GM19351 (cell line): ENCODE measurements around the gene AMHR2.
"Not testable (repeated sequence)": the region's sequence is repeated elsewhere in the genome, so short reads cannot be mapped to it uniquely, and the experiment has no call there.

ENCODE experiments used
- ATAC-seq: cut with Tn5 transposase; IDR thresholded peaks from one replicate; pipeline ENCODE4 v1.9.1; 2021; ENCODE audit warnings: mild to moderate bottlenecking, moderate library complexity; ENCODE audit not compliant: unreplicated experiment

AMHR2 gene

DNA sequence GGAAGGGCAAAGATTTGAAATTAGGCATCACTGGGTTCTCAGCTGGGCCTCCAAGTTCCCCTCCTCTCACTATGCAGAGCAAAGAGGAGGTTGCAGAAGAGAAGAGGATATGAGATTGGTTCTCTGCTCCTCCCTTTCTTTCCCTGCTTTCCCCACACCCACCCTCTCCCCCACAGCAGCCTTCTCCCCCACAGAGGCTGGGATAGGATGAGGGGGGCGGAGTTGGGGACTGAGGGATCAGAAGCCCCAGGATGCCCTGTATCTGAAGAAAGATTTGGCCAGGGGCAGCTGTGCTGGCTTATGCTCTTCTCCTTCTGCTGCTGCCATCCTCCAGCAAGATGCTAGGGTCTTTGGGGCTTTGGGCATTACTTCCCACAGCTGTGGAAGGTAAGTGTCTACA is at the start of gene AMHR2:
Gene AMHR2, plus strand, starts transcription at position 259 of the 400 bp plus-strand sequence. Its CDS starts 80 bp downstream, at position 339.
- no peak for ATAC-seq

DNA sequence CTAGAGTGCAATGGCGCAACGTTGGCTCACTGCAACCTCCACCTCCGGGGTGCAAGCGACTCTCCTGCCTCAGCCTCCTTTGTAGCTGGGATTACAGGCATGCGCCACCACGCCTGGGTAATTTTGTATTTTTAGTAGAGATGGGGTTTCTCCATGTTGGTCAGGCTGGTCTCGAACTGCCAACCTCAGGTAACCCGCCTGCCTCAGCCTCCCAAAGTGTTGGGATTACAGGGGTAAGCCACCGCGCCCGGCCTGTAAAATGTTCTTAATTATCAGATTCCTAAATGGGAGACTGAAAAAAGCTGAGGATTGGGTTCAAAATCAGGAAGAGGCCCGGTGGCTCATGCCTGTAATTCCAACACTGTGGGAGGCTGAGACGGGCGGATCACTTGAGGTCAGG is 49.4 kb upstream of the AMHR2 start:
- not testable (repeated sequence) for ATAC-seq

DNA sequence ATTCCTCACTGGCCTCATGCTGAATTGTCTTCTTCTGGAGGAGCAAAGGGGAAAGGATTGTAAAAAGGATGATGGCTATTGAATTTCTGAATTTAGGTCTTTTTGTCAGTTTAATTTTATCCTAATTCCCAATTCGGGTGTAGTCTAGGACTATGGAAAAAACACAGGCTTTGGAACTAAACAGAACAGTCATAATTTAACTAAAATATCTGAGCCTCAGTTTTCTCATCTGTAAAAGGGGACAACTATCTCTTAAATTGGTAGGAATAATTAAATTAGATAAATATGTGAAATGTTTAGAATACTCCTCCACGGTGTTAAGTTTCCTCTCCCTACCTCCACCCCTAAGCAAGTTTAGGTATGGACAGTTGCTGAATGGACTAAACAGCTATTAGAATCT is 46.9 kb upstream of the AMHR2 start:
- ATAC-seq = no peak

DNA sequence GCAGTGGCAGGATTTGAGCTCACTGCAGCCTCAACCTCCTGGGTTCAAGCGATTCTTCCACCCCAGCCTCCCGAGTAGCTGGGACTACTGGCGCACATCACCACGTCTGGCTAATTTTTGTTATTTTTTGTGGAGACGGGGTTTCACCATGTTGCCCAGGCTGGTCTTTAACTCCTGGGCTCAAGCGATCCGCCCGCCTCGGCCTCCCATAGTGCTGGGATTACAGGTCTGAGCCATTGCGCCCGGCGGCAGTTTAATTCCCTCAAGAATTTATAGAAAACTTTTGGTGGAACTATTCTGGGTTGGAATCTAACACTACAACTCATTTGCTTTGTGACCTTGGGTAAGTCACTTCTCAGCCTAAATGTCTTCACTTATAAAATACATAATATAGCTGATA is 45.4 kb upstream of the AMHR2 start:
- ATAC-seq = no peak

DNA sequence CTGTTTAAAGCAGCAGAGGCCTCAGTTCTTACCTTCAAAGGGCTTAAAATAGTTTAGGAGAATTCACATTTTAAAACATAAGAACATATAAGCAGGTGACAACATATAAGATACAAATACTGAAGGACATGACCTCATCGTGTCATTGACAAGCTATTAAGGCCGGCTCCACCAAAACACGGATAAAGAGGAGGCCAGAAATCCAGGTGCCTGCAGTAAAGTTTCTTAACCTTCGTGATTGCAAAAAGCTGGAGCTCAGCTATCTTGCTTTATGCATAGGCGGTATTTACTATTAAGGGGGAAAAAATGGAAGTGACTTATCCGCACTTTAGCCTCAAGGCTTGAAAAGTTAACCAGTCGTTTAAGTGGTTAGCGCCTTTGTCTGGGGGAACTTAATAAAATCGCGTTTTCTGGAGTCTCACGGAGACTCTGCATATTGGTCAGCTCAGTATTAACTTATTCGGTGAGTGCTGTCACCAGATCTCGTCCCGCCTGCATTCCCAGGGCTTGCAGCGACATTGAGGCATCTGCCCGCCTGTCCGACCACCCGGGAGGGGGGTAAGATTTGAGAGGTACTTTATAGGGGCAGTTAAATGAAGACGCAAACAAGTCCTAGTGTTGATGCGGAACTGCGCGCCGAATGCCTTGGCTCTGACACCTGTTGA is 44.8 kb upstream of the AMHR2 start:
- no peak for ATAC-seq

DNA sequence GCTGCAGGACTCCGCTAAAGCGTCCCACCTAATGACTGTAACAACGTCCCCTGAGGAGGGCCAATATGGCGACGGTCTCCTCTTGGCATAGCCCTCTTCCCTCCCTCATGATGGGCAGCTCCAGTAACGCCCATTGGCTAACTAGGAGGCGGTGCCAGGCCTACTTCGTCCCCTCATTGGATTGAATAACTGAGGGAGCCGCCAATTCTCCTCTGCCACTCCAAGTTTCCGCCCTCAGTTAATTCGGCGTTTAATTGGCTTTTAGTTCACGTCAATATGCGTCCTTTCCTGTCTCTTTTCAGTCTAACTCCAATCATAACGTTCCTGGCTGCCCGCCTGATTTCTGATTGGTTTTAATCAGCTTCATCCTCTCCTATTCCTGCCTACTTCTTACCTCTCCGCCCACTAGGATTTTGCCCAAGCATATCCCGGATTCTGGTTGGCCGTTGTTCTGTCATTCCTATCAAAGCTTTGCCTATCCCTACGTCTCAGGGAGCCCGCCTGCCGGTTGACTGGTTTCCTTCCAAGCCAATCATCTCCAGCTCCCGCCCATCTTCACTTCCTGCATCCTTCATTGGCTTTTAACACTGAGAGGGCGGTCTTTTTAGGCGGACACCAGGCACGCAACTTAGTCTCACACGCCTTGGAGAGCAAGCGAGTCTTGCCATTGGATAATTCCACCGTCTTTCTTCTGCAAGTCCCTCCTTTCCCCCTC is 44.1 kb upstream of the AMHR2 start:
- ATAC-seq = peak; percentile 67

DNA sequence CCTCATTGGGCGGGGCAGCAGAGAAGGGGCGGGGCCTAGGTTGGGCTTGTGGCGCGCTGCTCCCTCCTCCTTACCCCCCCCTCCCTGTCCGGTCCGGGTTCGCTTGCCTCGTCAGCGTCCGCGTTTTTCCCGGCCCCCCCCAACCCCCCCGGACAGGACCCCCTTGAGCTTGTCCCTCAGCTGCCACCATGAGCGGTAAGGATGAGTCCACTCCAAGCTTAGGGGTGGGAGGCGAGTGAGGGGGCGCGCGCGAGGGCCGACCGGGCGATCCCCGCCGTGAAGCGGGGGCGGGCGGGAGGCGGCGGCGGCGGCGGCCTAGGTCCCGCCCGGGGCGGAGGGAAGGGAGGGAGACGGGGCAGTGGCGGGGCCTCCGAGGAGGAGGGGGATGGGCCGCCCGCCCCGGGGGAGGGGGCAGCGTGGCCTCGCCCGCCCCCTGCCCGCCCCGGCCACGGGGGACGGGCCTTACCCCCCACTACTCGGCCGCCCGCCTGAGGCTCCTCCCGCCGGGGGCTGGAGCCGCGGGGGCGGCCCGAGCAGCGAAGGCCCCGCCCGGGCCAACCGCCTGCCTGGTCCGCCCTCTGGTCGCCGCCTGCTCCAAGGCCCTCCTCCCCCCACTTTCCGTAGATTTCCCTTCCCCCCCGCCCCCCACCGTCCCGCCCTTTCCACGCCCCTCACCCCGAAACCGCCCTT is 43.4 kb upstream of the AMHR2 start, which contains the start of gene SP1:
Gene SP1, plus strand, starts transcription at position 73 of the 690 bp plus-strand sequence. Its CDS starts 116 bp downstream, at position 189.
- peak; percentile 35 for ATAC-seq

DNA sequence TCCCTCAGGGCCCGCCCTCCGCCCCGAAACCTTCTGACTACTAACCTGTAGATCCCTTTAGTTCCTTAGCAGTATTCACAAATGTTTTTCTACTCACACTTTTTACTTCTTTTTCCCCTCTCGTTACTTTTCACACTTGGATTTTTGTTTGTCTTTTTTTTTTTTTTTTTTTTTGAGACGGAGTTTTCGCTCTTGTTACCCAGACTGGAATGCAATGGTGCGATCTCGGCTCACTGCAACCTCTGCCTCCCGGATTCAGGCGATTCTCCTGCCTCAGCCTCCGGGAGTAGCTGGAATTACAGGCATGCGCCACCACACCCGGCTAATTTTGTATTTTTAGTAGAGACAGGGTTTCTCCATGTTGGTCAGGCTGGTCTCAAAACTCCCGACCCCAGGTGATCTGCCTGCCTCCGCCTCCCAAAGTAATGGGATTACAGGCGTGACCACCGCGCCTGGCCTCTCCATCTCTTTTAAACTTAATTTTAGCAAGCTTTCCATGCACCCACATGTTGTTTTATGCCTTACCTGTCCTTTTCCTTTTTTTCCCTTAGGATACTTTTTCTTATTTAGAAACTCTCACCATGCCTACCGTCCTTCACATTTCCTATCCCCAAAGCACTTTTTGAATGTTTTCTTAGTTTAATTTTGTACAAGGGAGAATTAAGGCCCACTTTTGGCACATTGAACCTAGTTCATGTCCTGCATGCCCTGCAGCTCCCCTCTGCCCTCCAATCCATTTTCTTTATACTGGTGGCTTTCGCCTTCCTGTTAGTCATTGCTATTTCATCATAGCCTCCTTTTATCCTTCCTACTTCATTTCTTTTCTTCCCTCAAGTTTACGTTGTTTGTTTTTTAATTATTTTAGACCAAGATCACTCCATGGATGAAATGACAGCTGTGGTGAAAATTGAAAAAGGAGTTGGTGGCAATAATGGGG is 42.6 kb upstream of the AMHR2 start:
- no peak for ATAC-seq

DNA sequence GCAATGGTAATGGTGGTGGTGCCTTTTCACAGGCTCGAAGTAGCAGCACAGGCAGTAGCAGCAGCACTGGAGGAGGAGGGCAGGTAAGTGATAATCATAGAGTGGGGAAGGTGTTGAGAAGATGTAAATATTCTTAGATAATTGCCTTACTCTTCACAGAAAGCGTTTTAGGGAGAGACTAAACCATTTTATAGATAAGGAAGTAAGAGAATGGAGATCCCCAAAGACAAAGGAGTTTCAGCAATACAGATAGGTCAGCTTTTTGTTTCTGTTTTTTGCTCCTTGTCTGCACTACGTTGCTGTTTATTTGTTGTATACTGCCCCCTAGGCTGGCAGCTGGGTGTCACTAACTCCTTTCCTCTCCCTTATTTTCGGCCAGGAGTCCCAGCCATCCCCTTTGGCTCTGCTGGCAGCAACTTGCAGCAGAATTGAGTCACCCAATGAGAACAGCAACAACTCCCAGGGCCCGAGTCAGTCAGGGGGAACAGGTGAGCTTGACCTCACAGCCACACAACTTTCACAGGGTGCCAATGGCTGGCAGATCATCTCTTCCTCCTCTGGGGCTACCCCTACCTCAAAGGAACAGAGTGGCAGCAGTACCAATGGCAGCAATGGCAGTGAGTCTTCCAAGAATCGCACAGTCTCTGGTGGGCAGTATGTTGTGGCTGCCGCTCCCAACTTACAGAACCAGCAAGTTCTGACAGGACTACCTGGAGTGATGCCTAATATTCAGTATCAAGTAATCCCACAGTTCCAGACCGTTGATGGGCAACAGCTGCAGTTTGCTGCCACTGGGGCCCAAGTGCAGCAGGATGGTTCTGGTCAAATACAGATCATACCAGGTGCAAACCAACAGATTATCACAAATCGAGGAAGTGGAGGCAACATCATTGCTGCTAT is 41.7 kb upstream of the AMHR2 start:
- no peak for ATAC-seq

DNA sequence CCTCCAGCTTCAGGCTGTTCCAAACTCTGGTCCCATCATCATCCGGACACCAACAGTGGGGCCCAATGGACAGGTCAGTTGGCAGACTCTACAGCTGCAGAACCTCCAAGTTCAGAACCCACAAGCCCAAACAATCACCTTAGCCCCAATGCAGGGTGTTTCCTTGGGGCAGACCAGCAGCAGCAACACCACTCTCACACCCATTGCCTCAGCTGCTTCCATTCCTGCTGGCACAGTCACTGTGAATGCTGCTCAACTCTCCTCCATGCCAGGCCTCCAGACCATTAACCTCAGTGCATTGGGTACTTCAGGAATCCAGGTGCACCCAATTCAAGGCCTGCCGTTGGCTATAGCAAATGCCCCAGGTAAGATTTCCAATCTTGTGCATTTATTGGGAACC is 40.4 kb upstream of the AMHR2 start:
- no peak for ATAC-seq

DNA sequence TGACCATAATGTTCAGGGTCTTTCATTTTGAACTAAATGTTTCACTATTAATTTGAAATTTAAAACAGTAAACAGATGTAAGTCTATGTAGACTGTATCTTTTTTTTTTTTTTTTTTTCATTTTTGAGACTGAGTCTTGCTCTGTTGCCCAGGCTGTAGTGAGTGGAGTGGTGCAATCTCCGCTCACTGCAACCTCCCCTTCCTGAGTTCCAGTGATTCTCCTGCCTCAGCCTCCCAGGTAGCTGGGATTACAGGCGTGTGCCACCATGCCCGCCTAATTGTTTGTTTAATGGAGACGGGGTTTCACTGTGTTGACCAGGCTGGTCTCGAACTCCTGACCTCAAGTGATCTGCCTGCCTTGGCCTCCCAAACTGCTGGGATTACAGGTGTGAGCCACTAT is 37.3 kb upstream of the AMHR2 start:
- ATAC-seq = not testable (repeated sequence)

DNA sequence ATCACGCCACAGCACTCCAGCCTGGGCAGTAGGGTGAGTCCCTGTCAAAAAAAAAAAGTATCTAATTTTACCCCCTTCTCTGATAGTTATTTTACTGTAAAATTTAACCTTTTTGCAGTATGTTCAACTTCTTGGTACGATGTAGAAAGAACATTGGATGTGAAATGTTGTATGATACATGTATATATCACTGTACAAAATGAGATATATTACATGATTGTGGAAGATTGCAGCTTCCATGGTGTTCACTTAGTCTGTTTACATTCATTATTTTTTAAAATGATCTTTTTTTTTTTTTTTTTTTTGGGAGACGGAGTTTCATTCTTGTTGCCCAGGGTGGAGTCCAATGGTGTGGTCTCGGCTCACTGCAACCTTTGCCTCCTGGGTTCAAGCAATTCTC is 34.7 kb upstream of the AMHR2 start:
- no peak for ATAC-seq

DNA sequence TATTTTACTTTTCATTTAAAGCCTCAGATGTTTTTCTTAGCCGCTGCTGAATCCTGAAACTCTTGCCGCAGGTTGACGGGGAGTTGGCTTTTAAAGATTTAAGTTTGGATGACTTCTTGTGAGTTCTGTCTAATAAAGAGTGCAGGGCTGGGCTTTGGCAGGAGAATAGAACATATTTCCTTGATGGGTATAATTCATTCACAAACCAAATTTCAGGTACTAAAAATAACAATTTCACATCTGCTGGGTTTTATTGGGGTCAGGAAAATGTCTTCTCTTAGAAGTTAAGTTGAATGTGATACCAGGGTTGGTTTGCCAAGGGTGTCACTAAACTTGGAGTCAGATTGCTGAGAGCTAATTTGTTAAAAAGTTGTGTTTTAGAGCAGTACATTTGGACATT is 34.0 kb upstream of the AMHR2 start:
- ATAC-seq = no peak

DNA sequence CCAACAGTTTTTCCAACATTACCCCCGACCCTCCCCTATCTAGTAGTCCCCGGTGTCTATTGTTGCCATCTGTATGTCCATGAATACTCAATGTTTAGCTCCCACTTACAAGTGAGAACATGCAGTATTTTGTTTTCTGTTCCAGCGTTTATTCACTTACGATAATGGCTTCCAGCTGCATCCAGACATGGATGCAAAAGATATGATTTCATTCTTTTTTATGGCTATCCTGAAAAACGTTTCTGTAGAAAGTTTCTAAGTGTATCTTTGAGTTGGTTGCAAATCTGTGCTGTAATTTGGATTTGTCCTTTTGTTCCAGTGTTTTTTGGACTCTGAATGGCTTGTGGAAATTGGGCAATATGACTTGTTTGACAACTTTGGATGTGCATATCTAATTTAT is 31.9 kb upstream of the AMHR2 start:
- no peak for ATAC-seq

DNA sequence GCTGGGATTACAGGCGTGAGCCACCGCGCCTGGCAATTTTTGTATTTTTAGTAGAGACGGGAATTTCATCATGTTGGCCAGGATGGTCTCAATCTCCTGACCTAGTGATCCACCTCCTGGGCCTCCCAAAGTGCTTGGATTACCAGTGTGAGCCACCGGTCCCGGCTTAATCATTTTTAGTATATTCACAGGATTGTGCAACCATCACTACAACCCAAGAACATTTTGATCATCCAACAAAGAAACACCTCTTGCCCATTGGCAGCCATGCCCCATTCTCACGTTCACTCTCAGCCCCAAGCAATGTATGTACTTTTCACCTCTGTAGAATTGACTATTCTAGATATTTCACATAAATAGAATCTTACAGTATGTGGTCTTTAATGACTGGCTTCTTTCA is 23.8 kb upstream of the AMHR2 start:
- ATAC-seq = no peak

DNA sequence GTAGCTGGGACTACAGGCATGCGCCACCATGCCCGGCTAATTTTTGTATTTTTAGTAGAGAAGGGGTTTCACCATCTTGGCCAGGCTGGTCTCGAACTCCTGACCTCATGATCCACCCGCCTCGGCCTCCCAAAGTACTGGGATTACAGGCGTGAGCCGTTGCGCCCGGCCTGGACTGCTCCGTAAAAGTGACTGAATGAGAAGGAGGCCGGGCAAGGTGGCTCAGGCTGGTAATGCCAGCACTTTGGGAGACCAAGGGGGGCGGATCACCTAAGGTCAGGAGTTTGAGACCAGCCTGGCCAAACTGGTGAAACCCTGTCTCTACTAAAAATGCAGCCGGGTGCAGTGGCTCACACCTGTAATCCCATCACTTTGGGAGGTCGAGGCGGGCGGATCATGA is 21.3 kb upstream of the AMHR2 start:
- not testable (repeated sequence) for ATAC-seq

DNA sequence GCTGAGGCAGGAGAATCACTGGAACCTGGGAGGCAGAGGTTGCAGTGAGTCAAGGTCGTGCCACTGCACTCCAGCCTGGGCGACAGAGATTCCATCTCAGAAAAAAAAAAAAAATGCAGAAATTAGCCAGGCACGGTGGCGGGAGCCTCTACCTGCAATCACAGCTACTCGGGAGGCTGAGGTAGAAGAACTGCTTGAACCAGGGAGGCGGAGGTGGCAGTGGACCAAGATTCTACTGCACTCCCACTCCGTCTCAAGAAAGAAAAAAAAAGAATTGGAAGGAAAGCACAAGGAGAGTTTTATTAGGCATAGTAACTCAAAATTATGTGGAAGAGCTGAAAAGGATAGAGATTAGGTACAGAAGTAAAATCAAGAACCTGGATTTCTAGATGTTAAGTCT is 20.8 kb upstream of the AMHR2 start:
- ATAC-seq = no peak

DNA sequence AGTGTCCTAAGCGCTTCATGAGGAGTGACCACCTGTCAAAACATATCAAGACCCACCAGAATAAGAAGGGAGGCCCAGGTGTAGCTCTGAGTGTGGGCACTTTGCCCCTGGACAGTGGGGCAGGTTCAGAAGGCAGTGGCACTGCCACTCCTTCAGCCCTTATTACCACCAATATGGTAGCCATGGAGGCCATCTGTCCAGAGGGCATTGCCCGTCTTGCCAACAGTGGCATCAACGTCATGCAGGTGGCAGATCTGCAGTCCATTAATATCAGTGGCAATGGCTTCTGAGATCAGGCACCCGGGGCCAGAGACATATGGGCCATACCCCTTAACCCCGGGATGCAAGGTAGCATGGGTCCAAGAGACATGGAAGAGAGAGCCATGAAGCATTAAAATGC is 12.7 kb upstream of the AMHR2 start:
- no peak for ATAC-seq

DNA sequence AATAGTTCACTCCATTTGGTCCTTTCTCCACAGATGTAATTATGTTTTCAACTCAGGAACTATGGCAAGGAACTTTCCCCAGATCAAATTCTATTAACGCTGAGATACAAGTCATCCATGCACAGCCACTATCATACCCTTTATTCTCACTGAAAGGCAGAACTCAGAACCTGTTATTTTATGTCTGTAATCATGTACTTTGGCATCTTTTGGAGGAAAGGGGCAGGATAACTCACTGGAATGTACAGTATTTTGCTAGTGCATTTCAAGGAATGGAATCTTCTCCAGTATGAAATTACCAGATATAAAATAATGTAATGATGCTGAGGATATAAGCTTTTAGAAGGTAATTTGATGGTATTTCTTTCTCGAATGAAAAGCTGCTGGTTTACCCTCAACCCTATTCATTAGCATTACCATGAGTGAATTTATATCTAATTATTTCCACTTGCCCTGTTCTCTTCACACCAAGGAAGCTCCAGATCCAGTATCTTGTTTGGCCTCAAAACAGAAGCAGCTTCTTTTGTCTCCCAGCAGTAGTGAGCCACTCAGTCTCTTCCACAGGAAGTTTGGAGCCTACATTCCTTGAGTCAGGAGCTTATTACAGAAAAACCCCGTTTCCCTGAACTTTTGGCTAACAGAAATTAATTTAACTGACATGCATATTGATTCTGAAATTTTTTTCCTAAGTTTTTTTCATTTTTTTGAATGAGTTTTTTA is 10.0 kb upstream of the AMHR2 start:
- no peak for ATAC-seq
